CD14-positive monocyte (primary cell): Measurements from ENCODE around the gene PRKCA. TPM values are rescaled to one million over a fixed set of nuclear protein-coding genes. Genes with fewer than 3 reads are reported as not detected.

Experiments
- DNase-seq, 3 donors: peaks; one replicate each; pipeline ENCODE4 v3.0.0-alpha.2; 2011 to 2022
- H2AFZ ChIP-seq: 2 replicates; pipeline ENCODE4 v1.6.0; 2012; ENCODE audit warnings: mild to moderate bottlenecking, low read depth, low read length, inconsistent platforms; ENCODE audit not compliant: insufficient read depth, poor library complexity, severe bottlenecking
- H3K27ac ChIP-seq, 2 donors: 1 replicate in 1 of 2; 2 replicates in 1 of 2; pipeline ENCODE4 v1.5.1; 2012 to 2013; ENCODE audit warnings: low read length in 2 of 2, control low read depth in 1 of 2, inconsistent platforms in 1 of 2, low read depth in 1 of 2, mild to moderate bottlenecking in 1 of 2
- H3K27me3 ChIP-seq, 2 donors: one replicate each; pipeline versions ENCODE4 v1.6.0 to v1.6.1; 2011 to 2013; ENCODE audit warnings: low read length in 2 of 2; ENCODE audit not compliant: control insufficient read depth in 2 of 2, insufficient read depth in 2 of 2
- H3K36me3 ChIP-seq, 2 donors: replicated peaks in 1 of 2; 1 replicate in 1 of 2; 2 replicates in 1 of 2; pipeline versions ENCODE4 v1.5.1 to v1.6.1; 2012 to 2013; ENCODE audit warnings: low read length in 2 of 2, control low read depth in 1 of 2, inconsistent platforms in 1 of 2, mild to moderate bottlenecking in 1 of 2; ENCODE audit not compliant: insufficient read depth in 2 of 2, control insufficient read depth in 1 of 2
- H3K4me1 ChIP-seq, 2 donors: 1 replicate in 1 of 2; 2 replicates in 1 of 2; pipeline versions ENCODE4 v1.5.1 to v1.6.1; 2012 to 2013; ENCODE audit warnings: low read length in 2 of 2, control low read depth in 1 of 2, inconsistent platforms in 1 of 2, mild to moderate bottlenecking in 1 of 2, moderate library complexity in 1 of 2; ENCODE audit not compliant: insufficient read depth in 2 of 2, control insufficient read depth in 1 of 2
- H3K4me2 ChIP-seq: replicated peaks from 2 replicates; pipeline ENCODE3; 2012; ENCODE audit warnings: low read length, moderate library complexity, mild to moderate bottlenecking; ENCODE audit not compliant: poor library complexity, severe bottlenecking; ENCODE audit errors: extremely low read depth
- H3K4me3 ChIP-seq, 3 experiments: fragments of 200-600 bp in 1 of 3; sonication (generic) in 1 of 3; replicated peaks in 1 of 3; 1 replicate in 2 of 3; 2 replicates in 1 of 3; pipeline ENCODE4 v1.5.1; 2011 to 2013; ENCODE audit warnings: low read length in 3 of 3, mild to moderate bottlenecking in 3 of 3, control low read depth in 2 of 3, low read depth in 2 of 3, inconsistent platforms in 1 of 3, moderate library complexity in 1 of 3
- H3K79me2 ChIP-seq: 2 replicates; pipeline ENCODE4 v1.6.0; 2012; ENCODE audit warnings: mild to moderate bottlenecking, control low read depth, inconsistent platforms, low read length, moderate library complexity; ENCODE audit not compliant: insufficient read depth
- H3K9ac ChIP-seq: 2 replicates; pipeline ENCODE4 v1.6.0; 2017; ENCODE audit warnings: low read length, mild to moderate bottlenecking; ENCODE audit not compliant: insufficient read depth, poor library complexity, severe bottlenecking
- H3K9me3 ChIP-seq, 2 donors: replicated peaks in 1 of 2; 1 replicate in 1 of 2; 2 replicates in 1 of 2; pipeline versions ENCODE4 v1.5.1 to v1.6.1; 2012 to 2013; ENCODE audit warnings: low read length in 2 of 2, control low read depth in 1 of 2; ENCODE audit not compliant: control insufficient read depth in 1 of 2, insufficient read depth in 1 of 2
- H4K20me1 ChIP-seq: 2 replicates; pipeline ENCODE4 v1.6.0; 2012; ENCODE audit warnings: mild to moderate bottlenecking, low read length, control low read depth, moderate library complexity; ENCODE audit not compliant: insufficient read depth
- H3K27ac Mint-ChIP-seq, 7 donors: one replicate each; pipeline ENCODE4 v1.8.0; 2020; ENCODE audit warnings: mild to moderate bottlenecking in 7 of 7, mixed read lengths in 7 of 7, moderate library complexity in 6 of 7, inconsistent platforms in 2 of 7
- H3K27me3 Mint-ChIP-seq, 3 donors: one replicate each; pipeline ENCODE4 v1.8.0; 2021 to 2022; ENCODE audit warnings: low read depth in 3 of 3, mild to moderate bottlenecking in 3 of 3, mixed read lengths in 3 of 3, moderate library complexity in 3 of 3, inconsistent platforms in 1 of 3
- H3K36me3 Mint-ChIP-seq, 2 donors: one replicate each; pipeline ENCODE4 v1.8.0; 2020; ENCODE audit warnings: mixed read lengths in 2 of 2, inconsistent platforms in 1 of 2, mild to moderate bottlenecking in 1 of 2
- H3K4me1 Mint-ChIP-seq: one replicate; pipeline ENCODE4 v1.8.0; 2020; ENCODE audit warnings: mild to moderate bottlenecking, mixed read lengths
- H3K4me3 Mint-ChIP-seq, 2 donors: one replicate each; pipeline ENCODE4 v1.8.0; 2020; ENCODE audit warnings: mild to moderate bottlenecking in 2 of 2, mixed read lengths in 2 of 2, moderate library complexity in 1 of 2
- H3K9me3 Mint-ChIP-seq, 7 donors: one replicate each; pipeline ENCODE4 v1.8.0; 2020 to 2022; ENCODE audit warnings: mixed read lengths in 7 of 7, mild to moderate bottlenecking in 6 of 7, moderate library complexity in 6 of 7, inconsistent platforms in 2 of 7
- CTCF ChIP-seq: fragments of 200-600 bp; IDR thresholded peaks from one replicate; pipeline ENCODE4 v1.8.0; 2022; ENCODE audit warnings: antibody characterized with exemption, mild to moderate bottlenecking
- WGBS: methylation state at CpG from one replicate; pipeline ENCODE4 v1.1.5; 2013; ENCODE audit warnings: missing lambda C conversion rate; ENCODE audit not compliant: insufficient coverage; 5-methylcytosine and 5-hydroxymethylcytosine counted together
- intact Hi-C, 2 donors: fragments of 100-400 bp; cut with micrococcal nuclease; formaldehyde crosslinking; loops; one replicate each; pipeline versions ENCODE4 v1.15.0 to v1.15.1; 2023
- polyA plus RNA-seq, 3 donors: library from polyadenylated mRNA; depleted of rRNA in 1 of 3; unstranded in 2 of 3; stranded (reverse) in 1 of 3; fragments of 300-500 nt in 2 of 3; fragments of >200 nt in 1 of 3; fragmentation: Illumina TruSeq in 2 of 3; gene quantifications; 1 replicate in 2 of 3; 2 replicates in 1 of 3; pipeline ENCODE4 v1.2.3, GENCODE V29; 2012 to 2021

The PRKCA gene
- polyA plus RNA-seq, 3 donors, result 0.22 to 7.1 (median 0.30) TPM

- peaks cover 1 to 13% (median 6%) of the 10 kb centered on the region in 7 donors for H3K9me3 Mint-ChIP-seq
- H3K27me3 ChIP-seq, result no peaks in the 10 kb centered on the region
- no peak for TF ChIP-seq CTCF
- no peaks in the 10 kb centered on the region for H3K4me1 Mint-ChIP-seq
- H3K9ac ChIP-seq, result no peak overlapping the region
- H3K4me2 ChIP-seq, result no peak overlapping the region
- H3K4me3 Mint-ChIP-seq, result no peak overlapping the region
- DNase-seq, result no peak
- no peaks in the 10 kb centered on the region for H3K4me1 ChIP-seq
- no peak overlapping the region for H3K27ac ChIP-seq
- no peaks in the 10 kb centered on the region for H4K20me1 ChIP-seq
- no peak overlapping the region for H3K27ac Mint-ChIP-seq
- no peak overlapping the region for H2AFZ ChIP-seq
- H3K4me3 ChIP-seq, result no peak overlapping the region
- H3K36me3 ChIP-seq, result no peaks in the 10 kb centered on the region
- no peaks in the 10 kb centered on the region for H3K36me3 Mint-ChIP-seq
- no peaks in the 10 kb centered on the region for H3K9me3 ChIP-seq
- H3K27me3 Mint-ChIP-seq, result peaks cover 3 to 18% (median 11%) of the 10 kb centered on the region in 3 donors
- no peaks in the 10 kb centered on the region for H3K79me2 ChIP-seq
- intact Hi-C loops, result no loop called here
Measured at GRCh38 chr17:66273586-66273848, 28.9 kb upstream of the PRKCA start.

- Mint-ChIP-seq H3K9me3 (peaks cover 1 to 9% (median 3%) of the 10 kb centered on the region in 7 donors), H3K4me3 (no peak overlapping the region), H3K4me1 (no peaks in the 10 kb centered on the region), H3K36me3 (no peaks in the 10 kb centered on the region), H3K27me3 (peaks cover 5 to 18% (median 10%) of the 10 kb centered on the region in 3 donors), H3K27ac (no peak overlapping the region)
- no peak overlapping the region for H3K4me3 ChIP-seq
- no peaks in the 10 kb centered on the region for H4K20me1 ChIP-seq
- no peak for DNase-seq
- H3K27me3 ChIP-seq, result no peaks in the 10 kb centered on the region
- H3K4me2 ChIP-seq, result no peak overlapping the region
- no peaks in the 10 kb centered on the region for H3K9me3 ChIP-seq
- 91% methylated on average over 4 of the region's 6 CpGs for WGBS
- no peak for TF ChIP-seq CTCF
- no peak overlapping the region for H3K27ac ChIP-seq
- H3K9ac ChIP-seq, result no peak overlapping the region
- no peak overlapping the region for H2AFZ ChIP-seq
- intact Hi-C loops, result no loop called here
- H3K4me1 ChIP-seq, result no peaks in the 10 kb centered on the region
- no peaks in the 10 kb centered on the region for H3K36me3 ChIP-seq
- H3K79me2 ChIP-seq, result no peaks in the 10 kb centered on the region
Measured at GRCh38 chr17:66275651-66276050, 26.8 kb upstream of the PRKCA start.
